ENCODE data around the gene THSD4.

Gene THSD4

GRCh38 chr15:71114887-71115566, at the start of gene THSD4:
Gene THSD4 (plus strand): TSS chr15:71115471.
- in situ Hi-C loops (cut with HindIII; ENCODE audit: low pct_unique_long_range_greater_than_20kb, low sequenced_read_pairs): no loop called here
- no peak for TF ChIP-seq JUND (IDR thresholded peaks at IDR 0.05; ENCODE audit: low read depth)
- DNase-seq (ENCODE audit: low read depth in 1 of 2, low spot score in 1 of 2): peak; percentile 85 to 99

GRCh38 chr15:71066983-71067382, 48.3 kb upstream of the THSD4 start:
- in situ Hi-C loops (cut with HindIII; ENCODE audit: low pct_unique_long_range_greater_than_20kb, low sequenced_read_pairs): no loop called here
- no peak for DNase-seq (ENCODE audit: low read depth in 1 of 2, low spot score in 1 of 2)
- no peak for TF ChIP-seq JUND (IDR thresholded peaks at IDR 0.05; ENCODE audit: low read depth)

- DNase-seq (ENCODE audit: low read depth in 1 of 2, low spot score in 1 of 2): peak in 1 of 2 experiments; percentile 61
Observed at GRCh38 chr15:71069693-71070092, 45.6 kb upstream of the THSD4 start.

GRCh38 chr15:71071529-71071928, 43.7 kb upstream of the THSD4 start:
- DNase-seq (ENCODE audit: low read depth in 1 of 2, low spot score in 1 of 2): peak in 1 of 2 experiments; percentile 98
- in situ Hi-C loops (cut with HindIII; ENCODE audit: low pct_unique_long_range_greater_than_20kb, low sequenced_read_pairs): no loop called here
- TF ChIP-seq JUND (IDR thresholded peaks at IDR 0.05; ENCODE audit: low read depth): peak; percentile 94

More at GRCh38 chr15:71069693-71070092, 45.6 kb upstream of the THSD4 start:
- TF ChIP-seq JUND (IDR thresholded peaks at IDR 0.05; ENCODE audit: low read depth): no peak
- in situ Hi-C loops (cut with HindIII; ENCODE audit: low pct_unique_long_range_greater_than_20kb, low sequenced_read_pairs): no loop called here

GRCh38 chr15:71072423-71072822, 42.8 kb upstream of the THSD4 start:
- in situ Hi-C loops (cut with HindIII; ENCODE audit: low pct_unique_long_range_greater_than_20kb, low sequenced_read_pairs): no loop called here
- DNase-seq (ENCODE audit: low read depth in 1 of 2, low spot score in 1 of 2): peak in 1 of 2 experiments; percentile 98
- no peak for TF ChIP-seq JUND (IDR thresholded peaks at IDR 0.05; ENCODE audit: low read depth)

- DNase-seq (ENCODE audit: low read depth in 1 of 2, low spot score in 1 of 2): peak in 1 of 2 experiments; percentile 84
- TF ChIP-seq JUND (IDR thresholded peaks at IDR 0.05; ENCODE audit: low read depth): no peak
- in situ Hi-C loops (cut with HindIII; ENCODE audit: low pct_unique_long_range_greater_than_20kb, low sequenced_read_pairs): no loop called here
Observed at GRCh38 chr15:71078506-71079207, 36.6 kb upstream of the THSD4 start.

GRCh38 chr15:71079208-71080044, 35.8 kb upstream of the THSD4 start:
- peak in 1 of 2 experiments; percentile 97 for DNase-seq (ENCODE audit: low read depth in 1 of 2, low spot score in 1 of 2)
- peak; percentile 87 for TF ChIP-seq JUND (IDR thresholded peaks at IDR 0.05; ENCODE audit: low read depth)
- in situ Hi-C loops (cut with HindIII; ENCODE audit: low pct_unique_long_range_greater_than_20kb, low sequenced_read_pairs): no loop called here

- DNase-seq (ENCODE audit: low read depth in 1 of 2, low spot score in 1 of 2): no peak
- in situ Hi-C loops (cut with HindIII; ENCODE audit: low pct_unique_long_range_greater_than_20kb, low sequenced_read_pairs): no loop called here
- no peak for TF ChIP-seq JUND (IDR thresholded peaks at IDR 0.05; ENCODE audit: low read depth)
Observed at GRCh38 chr15:71080166-71080565, 35.1 kb upstream of the THSD4 start.

GRCh38 chr15:71080705-71081104, 34.6 kb upstream of the THSD4 start:
- no peak for TF ChIP-seq JUND (IDR thresholded peaks at IDR 0.05; ENCODE audit: low read depth)
- in situ Hi-C loops (cut with HindIII; ENCODE audit: low pct_unique_long_range_greater_than_20kb, low sequenced_read_pairs): no loop called here
- DNase-seq (ENCODE audit: low read depth in 1 of 2, low spot score in 1 of 2): peak in 1 of 2 experiments; percentile 27

- no peak for DNase-seq (ENCODE audit: low read depth in 1 of 2, low spot score in 1 of 2)
- TF ChIP-seq JUND (IDR thresholded peaks at IDR 0.05; ENCODE audit: low read depth): no peak
- in situ Hi-C loops (cut with HindIII; ENCODE audit: low pct_unique_long_range_greater_than_20kb, low sequenced_read_pairs): no loop called here
Observed at GRCh38 chr15:71082803-71083202, 32.5 kb upstream of the THSD4 start.

GRCh38 chr15:71083349-71083748, 31.9 kb upstream of the THSD4 start:
- no peak for TF ChIP-seq JUND (IDR thresholded peaks at IDR 0.05; ENCODE audit: low read depth)
- in situ Hi-C loops (cut with HindIII; ENCODE audit: low pct_unique_long_range_greater_than_20kb, low sequenced_read_pairs): no loop called here
- no peak for DNase-seq (ENCODE audit: low read depth in 1 of 2, low spot score in 1 of 2)

GRCh38 chr15:71084264-71084663, 31.0 kb upstream of the THSD4 start:
- no peak for TF ChIP-seq JUND (IDR thresholded peaks at IDR 0.05; ENCODE audit: low read depth)
- DNase-seq (ENCODE audit: low read depth in 1 of 2, low spot score in 1 of 2): no peak
- in situ Hi-C loops (cut with HindIII; ENCODE audit: low pct_unique_long_range_greater_than_20kb, low sequenced_read_pairs): no loop called here
